Muscle of back (tissue), 11 donors: ENCODE results near the gene SCGB1D1. TPM values are rescaled to one million over a fixed set of nuclear protein-coding genes. Genes with fewer than 3 reads are reported as not detected.

Experiments
- DNase-seq, 3 donors: peaks; one replicate each; pipeline versions ENCODE4 v3.0.0 to v3.0.0-alpha.2; 2013
- polyA plus RNA-seq, 10 donors: library from polyadenylated mRNA; unstranded; fragments of 120-200 nt; gene quantifications; one replicate each; pipeline ENCODE4 v1.2.1, GENCODE V29; 2013; ENCODE audit not compliant: insufficient read length in 10 of 10

SCGB1D1 gene
- polyA plus RNA-seq, 10 donors: not detected

DNA sequence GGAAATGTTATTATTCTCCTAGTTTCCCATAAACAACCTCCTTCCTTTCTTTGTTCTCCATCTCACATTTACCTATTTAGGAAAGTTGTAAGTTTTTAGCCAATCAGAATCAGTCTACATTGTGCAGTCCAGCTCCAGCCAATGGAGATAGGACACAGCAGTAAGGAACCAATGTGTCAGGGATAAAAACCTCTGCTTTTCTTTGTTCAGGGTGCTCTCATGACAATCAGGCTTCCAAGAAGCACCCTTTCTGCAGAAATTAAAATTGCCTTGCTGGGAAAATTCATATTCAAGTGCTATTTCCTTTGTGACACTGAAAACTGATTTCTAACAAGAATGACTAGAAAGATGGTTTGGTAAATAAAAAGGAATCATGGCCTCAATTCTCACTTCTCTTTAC, 33.1 kb downstream of the SCGB1D1 start:
- DNase-seq: no peak

DNA sequence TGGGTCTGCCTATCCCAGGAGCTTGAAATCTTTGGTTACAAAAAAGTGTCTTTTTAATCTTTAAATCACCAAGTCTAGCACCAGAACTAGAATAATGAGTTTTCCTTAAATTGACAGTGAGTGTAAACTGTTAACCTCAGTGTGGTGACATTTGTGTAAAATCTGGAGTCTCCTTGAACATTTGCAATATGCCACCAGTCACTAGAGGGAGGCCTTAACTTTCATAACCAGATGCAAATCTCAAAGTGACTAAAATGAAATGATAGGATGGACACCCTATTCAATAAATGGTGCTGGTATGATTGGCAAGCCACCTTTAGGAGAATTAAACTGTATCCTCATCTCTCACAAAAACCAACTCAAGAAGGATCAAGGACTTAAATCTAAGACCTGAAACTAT, 43.7 kb downstream of the SCGB1D1 start:
- no peak for DNase-seq

DNA sequence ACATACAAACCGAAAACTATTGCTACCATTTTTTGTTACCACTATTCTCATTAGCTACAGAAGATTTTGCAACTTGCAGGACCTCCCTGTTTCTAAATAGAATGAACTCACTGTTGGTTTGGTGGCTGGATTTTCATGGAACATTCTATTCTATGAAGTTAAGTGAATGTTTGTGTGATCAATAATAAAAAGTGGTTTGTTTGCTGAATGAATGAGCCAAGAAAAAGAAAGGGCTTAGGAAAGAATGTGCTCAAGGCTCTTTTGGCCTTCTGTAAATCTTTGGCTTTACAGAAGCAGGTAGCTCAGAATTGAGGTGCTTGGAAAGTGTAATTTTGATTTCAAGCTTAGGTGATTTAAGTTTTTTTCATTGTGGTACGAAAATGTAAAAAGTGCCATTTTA, 46.2 kb downstream of the SCGB1D1 start:
- no peak for DNase-seq

GRCh38 chr11:62237499-62237898, 47.5 kb downstream of the SCGB1D1 start:
- DNase-seq: no peak

- no peak for DNase-seq
Measured at GRCh38 chr11:62238151-62238550, 48.1 kb downstream of the SCGB1D1 start.

DNA sequence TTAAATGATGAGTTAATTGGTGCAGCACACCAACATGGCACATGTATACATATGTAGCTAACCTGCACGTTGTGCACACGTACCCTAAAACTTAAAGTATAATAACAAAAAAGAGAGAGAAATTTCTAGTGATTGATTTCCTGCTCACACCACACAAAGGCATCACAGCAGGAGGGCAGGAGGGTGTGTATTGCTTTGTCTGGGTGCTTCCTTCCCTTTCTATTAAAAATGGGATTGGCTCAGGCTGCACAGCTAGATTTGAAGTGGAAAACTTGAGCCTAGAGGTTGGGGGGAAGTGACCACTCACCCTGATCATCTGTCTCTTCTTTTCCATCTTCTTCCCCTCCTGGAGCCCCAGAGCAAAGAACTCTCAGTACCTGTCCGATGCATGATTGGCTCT, 51.1 kb downstream of the SCGB1D1 start:
- no peak for DNase-seq

GRCh38 chr11:62242021-62242420, 52.0 kb downstream of the SCGB1D1 start, which contains the start of gene SCGB1D2:
Gene SCGB1D2, plus strand, starts transcription at chr11:62242239. Its CDS starts 69 bp downstream, at chr11:62242308.
- DNase-seq: no peak

Other genes starting within 250 kb of the SCGB1D1 start
- gene BEST1, start 239.9 kb upstream of the SCGB1D1 start, polyA plus RNA-seq: 1 to 10 TPM; 2.6 to 4.6 (median 3.3) TPM
- 1,000 to 10,000 TPM; 1,283 to 1,536 (median 1,379) TPM for gene FTH1, start 222.6 kb upstream of the SCGB1D1 start, polyA plus RNA-seq
- gene INCENP, start 66.2 kb upstream of the SCGB1D1 start, polyA plus RNA-seq: 10 to 100 TPM; 13.2 to 26.7 (median 17.5) TPM
- gene SCGB2A1, start 18.5 kb downstream of the SCGB1D1 start, polyA plus RNA-seq: not detected
- not detected for gene SCGB1D2, start 52.0 kb downstream of the SCGB1D1 start, polyA plus RNA-seq
- gene SCGB2A2, start 79.9 kb downstream of the SCGB1D1 start, polyA plus RNA-seq: not detected
- not detected for gene SCGB1D4, start 108.9 kb downstream of the SCGB1D1 start, polyA plus RNA-seq
- 1 to 10 TPM; 2.3 to 5.2 (median 3.1) TPM for gene ASRGL1, start 147.2 kb downstream of the SCGB1D1 start, polyA plus RNA-seq
- gene SCGB1A1, start 228.8 kb downstream of the SCGB1D1 start, polyA plus RNA-seq: not detected